ENCODE results near the gene CHST6.
"Not testable (repeated sequence)": the region's sequence is repeated elsewhere in the genome, so short reads cannot be mapped to it uniquely, and the experiment has no call there.

The CHST6 gene

DNA sequence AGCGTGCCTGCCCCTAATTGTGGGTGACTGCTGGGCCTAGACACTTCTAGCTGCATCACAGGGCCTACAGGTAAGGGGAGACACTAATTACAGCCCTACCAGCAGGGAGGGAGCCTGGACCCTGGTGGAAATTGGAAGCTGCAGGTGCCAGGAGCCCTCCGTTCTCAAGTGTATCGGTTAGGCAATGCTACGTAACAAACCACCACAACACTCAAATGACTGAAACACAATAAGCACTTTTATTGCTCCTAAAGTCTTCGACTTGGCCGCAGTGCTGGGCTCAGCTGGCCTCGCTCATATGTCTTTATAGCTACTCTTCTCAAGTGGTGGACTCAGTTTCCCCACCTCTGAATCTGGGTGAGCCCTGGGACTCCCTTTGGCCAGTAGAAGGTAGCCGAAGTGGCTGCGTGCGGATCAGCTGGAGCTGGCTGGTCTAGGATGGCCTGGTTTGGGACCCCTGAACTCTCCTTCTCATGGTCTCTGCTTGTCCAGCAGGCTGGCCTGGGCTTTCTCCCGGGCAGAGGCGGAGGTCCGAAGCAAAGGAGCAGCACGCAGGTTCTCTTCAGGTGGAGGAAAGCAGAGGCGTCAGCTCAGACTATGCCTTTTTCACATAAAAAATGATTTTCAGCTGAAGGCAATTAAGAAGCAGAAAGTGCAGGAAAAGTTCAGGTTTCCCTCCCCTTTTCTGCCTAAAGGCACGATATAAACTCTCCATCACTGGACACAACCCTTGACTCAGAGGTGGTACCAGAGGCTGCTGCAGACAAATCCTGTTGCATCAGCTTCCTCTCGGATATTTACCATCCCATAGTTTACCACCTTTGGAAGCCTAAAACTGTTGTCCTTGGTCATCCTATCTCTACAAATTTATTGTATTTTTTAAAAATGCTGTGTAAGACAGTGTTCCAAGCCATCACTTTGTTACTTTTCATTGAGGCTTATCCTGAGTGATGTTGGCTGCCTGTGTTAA lies 22.0 kb downstream of the CHST6 start:
- DNase-seq: no peak

GRCh38 chr16:75471723-75472633 lies 23.3 kb downstream of the CHST6 start:
- DNase-seq: peak; percentile 67

- DNase-seq: no peak
Observed at GRCh38 chr16:75466760-75467159, 28.5 kb downstream of the CHST6 start.

DNA sequence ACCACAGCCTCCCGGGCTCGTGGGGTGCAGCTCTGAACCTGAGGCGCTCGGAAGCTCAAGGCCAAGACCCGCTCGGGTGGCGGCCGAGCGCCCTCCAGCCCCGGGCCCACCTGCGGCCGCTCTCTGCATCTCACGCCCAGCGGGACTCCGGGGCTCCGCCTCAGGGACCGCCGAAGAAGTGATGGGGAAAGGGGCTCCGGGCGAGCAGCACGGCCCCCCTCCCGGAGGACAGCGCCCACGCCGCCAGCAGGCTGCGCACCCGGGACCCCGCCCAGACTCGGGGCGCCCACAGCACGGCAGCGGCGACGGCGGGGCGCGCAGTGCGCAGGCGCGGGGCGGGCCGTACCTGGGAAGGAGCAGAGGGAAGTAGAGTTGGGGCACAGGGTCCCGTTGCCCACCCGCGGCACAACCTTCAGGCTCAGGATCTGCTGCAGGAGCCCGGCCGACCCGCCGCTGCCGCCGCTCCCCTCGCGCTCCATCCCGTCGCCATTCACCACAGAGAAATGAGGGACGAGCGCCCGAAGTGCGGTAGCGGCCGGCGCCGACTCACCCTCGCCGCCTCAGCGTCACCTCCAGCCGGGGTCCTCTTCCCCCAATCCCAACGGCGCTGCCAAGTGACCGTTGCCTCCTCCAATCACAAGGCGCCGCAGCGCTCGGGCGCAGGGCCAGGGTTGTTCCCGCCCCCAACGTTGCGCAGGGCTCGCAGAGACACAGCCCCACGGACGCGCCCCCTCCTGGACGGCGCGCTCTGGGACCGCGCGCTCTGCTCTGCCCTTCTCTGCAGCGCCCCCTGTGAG lies 30.9 kb downstream of the CHST6 start, which contains the start of gene TMEM170A:
TSS of gene TMEM170A (minus strand) at position 568 of the 797 bp plus-strand sequence. CDS start at position 479, 89 bp downstream.
- peak; percentile 97 for DNase-seq

GRCh38 chr16:75463389-75464121 lies 31.7 kb downstream of the CHST6 start:
- DNase-seq: peak; percentile 43

- DNase-seq: no peak
Observed at GRCh38 chr16:75462806-75463205, 32.4 kb downstream of the CHST6 start.

GRCh38 chr16:75461575-75461974 lies 33.7 kb downstream of the CHST6 start:
- no peak for DNase-seq

GRCh38 chr16:75460446-75460845 lies 34.8 kb downstream of the CHST6 start:
- DNase-seq: no peak

GRCh38 chr16:75459691-75460090 lies 35.5 kb downstream of the CHST6 start:
- DNase-seq: no peak

DNA sequence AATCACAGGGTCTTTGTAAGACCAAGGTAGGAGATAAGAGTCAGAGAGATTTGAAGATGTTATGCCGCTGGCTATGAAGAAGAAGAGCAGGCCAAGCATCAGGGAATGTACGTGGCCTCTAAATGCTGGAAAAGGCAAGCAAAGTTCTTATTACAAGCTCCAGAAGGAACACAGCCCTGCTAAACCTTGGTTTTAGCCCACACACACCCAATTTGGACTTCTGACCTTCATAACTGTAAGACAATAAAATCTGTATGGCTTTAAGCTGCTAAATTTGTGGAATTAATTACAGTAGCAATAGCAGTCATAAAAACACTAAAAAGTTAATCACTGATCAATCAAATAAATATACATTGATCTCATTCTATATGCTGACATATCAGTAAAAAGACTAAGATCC lies 36.8 kb downstream of the CHST6 start:
- DNase-seq: no peak

DNA sequence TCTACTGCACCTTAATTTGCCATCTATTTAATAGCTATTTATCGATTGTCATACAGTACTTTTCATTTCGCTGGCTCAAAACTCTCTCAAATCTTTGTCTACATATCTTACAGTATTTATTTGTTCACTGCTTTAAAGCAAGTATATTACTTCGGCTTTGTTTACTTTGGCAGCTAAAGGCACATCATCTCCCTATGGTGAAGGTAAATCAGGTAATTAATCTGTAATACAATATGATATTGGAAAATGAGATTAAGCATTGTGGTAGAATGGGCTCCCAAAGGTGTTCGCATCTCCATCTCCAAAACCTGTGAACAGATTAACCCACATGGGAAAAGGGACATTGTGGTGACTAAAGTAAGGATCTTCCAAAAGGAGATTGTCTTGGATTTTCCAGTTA lies 37.2 kb downstream of the CHST6 start:
- no peak for DNase-seq

- DNase-seq: no peak
Observed at GRCh38 chr16:75457485-75458021, 37.7 kb downstream of the CHST6 start.

DNA sequence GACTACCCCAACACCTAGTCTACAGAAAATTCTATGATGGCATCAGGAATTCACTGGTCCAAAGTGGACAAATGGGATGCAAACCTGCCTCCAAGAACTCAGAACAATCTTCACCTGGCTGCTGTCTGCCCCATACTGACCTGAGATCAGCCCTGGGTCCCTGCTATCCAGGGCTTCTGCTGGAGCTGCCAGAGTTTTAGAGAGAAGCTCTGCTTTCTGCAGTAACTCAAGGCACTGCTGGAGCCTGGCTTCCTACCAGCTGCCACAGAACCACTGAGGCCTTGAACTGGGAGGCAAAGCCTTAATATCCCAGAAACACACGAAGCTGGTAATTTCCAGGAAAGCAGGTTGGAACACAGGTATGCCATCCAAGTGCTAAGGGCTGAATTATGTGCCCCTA lies 38.3 kb downstream of the CHST6 start:
- DNase-seq: no peak

DNA sequence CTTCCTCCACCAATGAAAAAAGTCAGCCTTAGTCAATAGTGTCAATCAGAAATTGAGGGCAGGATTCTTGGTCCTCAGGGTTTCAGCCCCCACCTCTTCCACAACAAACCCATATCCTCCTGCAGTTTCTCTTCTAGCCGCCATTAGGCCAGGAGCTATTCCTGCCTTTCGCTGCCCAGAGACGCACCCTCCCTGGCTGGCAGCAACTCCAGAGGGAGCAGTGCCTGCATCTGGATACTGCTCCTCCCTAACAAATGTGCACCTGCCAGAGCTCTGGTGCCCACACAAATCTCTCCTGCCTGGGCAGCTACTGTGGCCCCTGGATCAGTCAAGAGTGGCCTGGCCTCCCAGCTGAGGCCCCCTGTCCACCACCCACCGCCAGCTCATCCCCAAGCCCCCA lies 38.8 kb downstream of the CHST6 start:
- not testable (repeated sequence) for DNase-seq

GRCh38 chr16:75455677-75456076 lies 39.6 kb downstream of the CHST6 start:
- DNase-seq: no peak

- no peak for DNase-seq
Observed at GRCh38 chr16:75452464-75453190, 42.6 kb downstream of the CHST6 start.

DNA sequence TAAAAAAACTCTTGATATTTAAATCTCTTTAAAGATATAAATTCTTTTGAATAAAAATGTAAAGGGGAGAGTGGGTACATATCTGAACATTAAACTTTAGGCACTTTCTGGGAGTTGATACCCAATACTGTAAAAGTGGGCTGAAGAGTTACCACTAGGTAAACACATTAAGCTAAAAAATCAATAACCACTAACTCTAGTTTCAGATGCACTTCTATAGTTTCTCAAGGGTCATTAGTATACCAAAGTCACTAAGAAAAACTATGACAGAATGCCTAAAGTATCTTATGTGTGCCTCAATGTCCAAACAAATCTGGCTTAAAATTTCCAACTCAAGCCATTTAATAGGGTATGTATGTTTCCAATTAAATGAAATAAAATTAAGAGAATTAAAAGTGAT lies 48.8 kb downstream of the CHST6 start:
- DNase-seq: no peak

DNA sequence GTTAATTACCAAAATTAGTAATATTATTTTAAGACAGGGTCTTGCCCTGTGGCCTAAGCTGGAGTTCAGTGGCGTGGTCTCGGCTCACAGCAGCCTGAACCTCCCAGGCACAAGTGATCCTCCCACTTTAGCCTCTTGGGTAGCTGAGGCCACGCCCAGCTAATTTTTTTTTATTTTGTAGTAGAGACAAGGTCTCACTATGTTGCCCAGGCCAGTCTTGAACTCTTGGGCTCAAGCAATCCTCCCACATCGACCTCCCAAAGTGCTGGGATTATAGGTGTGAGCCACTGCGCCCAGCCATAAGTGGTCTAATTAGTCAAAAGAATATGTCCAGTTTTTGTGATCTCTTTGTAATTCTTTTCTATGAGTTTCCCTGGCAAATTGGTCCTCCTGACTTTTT lies 49.9 kb downstream of the CHST6 start:
- no peak for DNase-seq

DNA sequence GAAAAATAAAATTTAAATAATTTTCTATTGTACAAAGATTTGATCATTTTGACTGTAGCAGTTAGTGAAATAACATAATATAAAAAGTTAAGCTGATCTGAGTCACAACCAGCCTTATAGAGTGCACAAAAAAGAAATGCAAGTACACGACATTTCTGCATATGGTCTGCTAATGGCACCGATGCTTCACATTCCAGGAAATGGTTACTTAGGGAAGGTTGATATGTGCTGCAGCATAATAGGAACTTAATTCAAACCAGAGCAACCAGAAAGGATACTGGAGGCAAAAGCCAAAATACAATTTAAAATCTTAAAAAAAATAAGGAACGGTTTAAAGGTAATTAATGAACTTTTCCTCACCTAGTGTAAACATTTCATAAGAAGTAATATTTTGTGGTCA lies 51.9 kb downstream of the CHST6 start:
- DNase-seq: no peak

DNA sequence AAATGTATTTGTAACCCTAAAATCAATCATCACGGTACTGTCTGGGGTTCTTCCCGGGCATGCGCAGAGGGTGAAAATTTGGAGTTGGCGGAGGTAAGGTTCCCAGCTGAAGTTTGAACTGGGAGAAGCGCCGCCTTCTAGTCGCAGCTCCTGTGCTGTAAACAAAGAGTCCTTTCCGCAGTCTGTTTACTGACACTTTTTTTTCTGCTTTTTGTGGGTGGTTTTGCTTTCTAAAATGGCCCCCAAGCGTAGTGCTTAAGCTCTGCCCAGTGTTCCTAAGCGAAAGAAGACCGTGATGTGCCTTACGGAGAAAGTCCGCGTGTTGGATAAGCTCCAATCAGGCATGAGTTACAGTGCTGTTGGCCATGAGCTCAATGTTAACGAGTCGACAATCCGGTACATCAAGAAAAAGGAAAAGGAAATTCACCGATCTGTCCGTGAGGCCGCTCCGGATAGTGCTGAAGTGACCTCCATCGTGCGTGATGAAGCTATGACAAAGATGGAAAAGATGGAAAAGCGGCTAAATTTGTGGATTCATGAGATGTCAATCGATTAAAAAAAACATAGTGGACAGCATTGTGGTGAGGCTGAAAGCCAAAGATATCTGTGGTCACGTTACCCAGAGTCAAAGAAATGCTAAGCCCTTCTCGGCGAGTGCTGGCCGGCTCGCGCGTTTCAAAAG lies 61.4 kb downstream of the CHST6 start:
- DNase-seq: peak; percentile 95
